ENCODE results near the gene TNS3.

The TNS3 gene

DNA sequence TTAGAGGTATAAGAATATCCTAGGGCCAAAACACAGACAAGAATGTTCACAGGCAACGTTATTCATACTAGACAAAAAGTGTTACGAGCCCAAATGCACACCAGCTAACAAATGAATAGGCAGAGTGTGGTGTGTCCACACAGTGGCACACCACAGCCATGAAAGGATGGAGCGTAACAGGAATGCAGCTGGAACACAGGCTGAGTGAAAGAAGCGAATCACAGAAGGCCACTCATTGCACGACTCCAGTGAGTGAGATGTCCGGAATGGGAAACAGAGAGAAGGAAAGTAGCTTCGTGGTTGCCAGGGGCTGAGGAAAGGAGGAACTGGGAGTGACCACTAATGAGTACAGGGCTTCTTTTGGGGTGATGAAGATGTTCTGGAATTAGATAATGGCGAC, 198.8 kb downstream of the TNS3 start:
- FAIRE-seq (no peak), DNase-seq (ENCODE audit: extremely low spot score, insufficient read length, low read depth) (no peak)

DNA sequence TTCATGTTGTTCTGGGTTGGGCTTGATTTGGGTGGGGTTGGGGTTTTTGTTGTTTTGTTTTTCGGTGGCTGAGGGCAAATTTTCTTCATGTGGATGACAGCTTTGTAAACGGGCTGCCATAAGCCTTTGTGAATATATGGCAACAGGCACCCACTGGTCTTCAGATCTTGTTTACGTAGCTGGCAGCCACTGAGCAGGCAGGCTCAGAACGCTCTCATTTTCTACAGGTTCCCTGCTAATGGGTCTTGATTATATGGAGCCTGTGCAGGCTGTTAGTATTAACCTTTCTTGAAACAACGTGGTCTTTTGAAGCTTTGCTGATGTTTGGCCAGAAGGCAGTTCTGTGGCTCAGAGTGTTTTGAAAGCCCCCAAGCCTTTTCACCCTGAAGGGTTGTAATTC, 199.7 kb downstream of the TNS3 start:
- DNase-seq (ENCODE audit: extremely low spot score, insufficient read length, low read depth), result no peak
- no peak for FAIRE-seq

- DNase-seq (ENCODE audit: extremely low spot score, insufficient read length, low read depth) (no peak), FAIRE-seq (no peak)
Observed at GRCh38 chr7:47381134-47381495, 200.8 kb downstream of the TNS3 start.

DNA sequence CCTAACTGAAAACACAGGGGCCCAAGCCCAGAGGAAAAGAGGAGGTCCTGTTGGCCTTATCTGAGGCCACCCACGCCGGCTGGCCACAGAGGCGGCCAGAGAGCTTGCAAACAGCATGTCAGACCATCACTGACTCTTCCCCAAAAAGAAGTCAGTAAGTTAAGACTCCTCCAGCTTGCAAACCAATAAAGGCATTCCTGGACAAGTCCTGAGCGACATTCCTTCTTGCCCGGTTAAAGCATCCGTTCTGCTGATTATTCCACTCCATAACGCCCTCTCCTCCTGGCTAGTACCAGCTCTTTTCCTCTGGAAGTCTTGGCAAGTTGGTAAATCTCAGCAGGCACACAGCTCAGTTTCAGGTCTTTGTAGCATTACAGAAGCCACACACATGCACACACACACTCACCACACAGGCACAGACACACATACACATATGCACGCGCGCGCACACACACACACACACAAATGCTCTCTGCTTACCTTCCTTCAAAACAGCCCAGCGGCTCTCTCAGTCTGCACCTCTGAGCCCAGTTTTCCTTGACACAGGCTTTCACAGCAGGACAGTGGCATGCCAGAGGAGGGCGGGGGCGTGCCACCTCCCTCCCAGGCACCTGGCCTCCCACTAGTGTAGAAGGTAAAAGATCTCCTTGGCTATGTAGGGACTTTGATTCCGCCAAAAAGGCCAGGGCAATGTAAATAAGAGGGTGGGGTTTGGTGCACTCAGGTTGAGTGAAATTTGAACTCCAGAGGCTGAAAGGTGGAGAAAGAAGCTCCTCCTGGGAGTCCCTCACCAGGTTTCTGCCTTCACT, 201.4 kb downstream of the TNS3 start:
- FAIRE-seq, result no peak
- DNase-seq (ENCODE audit: extremely low spot score, insufficient read length, low read depth), result no peak

- FAIRE-seq, result no peak
- DNase-seq (ENCODE audit: extremely low spot score, insufficient read length, low read depth), result no peak
Observed at GRCh38 chr7:47379629-47380324, 202.1 kb downstream of the TNS3 start.

DNA sequence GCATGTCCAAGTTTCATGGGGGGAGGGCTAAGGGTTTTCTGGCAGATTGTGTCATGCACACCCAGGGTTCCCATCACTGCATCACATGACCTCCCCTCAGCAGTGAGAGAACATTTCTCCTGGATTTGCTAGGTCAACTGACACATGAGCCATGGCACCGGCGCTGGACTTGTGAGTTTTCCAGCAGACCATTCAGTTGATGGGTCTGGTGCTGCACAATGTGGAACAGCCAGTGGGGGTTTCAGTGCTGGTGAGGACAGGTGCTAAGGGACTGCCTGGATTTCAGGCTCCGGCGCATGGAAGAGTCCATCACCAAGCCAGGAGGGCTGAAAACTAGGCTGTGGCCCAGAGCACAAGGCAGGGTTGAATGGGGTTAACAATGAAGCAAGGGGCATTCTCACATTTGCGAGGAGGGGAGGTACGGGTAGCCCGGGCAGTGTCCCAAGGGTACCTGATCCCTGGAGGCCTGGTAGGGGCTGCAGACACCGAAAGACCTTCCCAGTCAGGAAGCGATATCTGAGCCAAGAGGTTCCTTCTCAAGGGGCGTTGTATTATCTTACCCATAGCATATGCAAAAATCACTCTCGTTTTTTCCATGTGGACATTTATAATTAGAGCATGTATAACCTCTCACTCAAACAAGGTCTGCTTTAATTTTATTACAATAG, 203.0 kb downstream of the TNS3 start:
- FAIRE-seq, result no peak
- no peak for DNase-seq (ENCODE audit: extremely low spot score, insufficient read length, low read depth)

DNA sequence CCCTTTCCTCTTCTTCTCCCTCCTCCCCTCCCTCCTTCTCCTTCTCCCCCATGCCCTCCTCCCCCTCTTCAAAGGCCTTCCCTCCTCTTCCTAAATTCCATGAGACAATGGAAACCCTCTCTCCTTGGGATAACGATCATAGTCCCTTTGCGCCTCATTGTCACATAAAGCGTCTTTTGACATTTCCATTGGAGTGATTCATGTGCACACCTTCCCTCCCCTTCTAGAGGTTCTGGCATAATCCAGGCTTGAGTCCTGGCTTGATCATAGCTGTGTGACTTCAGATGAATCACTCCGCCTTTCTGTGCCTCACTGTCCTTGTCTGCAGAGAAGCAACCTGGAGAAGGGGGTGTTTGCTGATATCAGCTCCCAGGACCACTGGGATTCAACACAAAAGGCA, 204.2 kb downstream of the TNS3 start:
- FAIRE-seq, result no peak
- DNase-seq (ENCODE audit: extremely low spot score, insufficient read length, low read depth), result no peak

GRCh38 chr7:47376991-47377616, 204.8 kb downstream of the TNS3 start:
- FAIRE-seq (no peak), DNase-seq (ENCODE audit: extremely low spot score, insufficient read length, low read depth) (no peak)

DNA sequence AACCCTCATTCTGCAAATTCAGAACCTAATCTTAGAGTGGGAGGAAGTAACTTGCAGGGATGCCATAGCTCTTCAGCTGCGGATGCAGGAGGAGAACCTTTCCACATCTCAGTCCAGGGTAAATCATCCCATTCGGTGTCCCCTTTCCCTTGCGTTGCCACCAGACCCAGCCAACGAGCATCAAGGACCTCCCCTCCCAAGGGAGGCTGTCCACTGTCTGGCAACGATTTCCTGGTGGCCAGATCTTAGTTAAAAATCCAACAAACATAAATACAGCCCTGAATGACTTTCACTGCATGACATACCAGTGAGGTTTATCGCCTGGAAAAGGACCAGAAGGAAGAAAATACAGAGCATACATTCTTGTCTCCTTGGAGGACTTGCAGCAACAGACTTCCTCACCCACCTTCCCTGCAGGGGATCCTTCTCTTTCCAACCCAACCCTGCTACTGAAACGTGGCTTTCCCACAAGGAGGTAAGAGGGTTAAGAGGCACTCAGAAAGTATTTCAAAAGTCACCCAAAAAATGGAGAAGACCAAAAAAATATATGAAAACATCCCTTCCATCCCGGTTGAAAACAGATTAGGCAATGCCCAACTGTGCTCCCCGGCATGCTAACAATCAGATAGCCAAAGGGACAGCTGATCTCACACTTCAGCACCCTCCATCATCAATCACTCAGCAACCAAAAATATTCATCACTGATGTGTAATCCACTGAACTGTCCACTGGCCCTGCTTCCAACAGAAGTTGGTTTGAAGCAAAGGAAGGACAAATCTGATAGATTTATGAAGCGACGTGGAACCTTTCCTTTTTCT, 206.6 kb downstream of the TNS3 start:
- DNase-seq (ENCODE audit: extremely low spot score, insufficient read length, low read depth), result no peak
- no peak for FAIRE-seq

- FAIRE-seq, result no peak
- DNase-seq (ENCODE audit: extremely low spot score, insufficient read length, low read depth), result no peak
Observed at GRCh38 chr7:47374538-47374937, 207.4 kb downstream of the TNS3 start.

DNA sequence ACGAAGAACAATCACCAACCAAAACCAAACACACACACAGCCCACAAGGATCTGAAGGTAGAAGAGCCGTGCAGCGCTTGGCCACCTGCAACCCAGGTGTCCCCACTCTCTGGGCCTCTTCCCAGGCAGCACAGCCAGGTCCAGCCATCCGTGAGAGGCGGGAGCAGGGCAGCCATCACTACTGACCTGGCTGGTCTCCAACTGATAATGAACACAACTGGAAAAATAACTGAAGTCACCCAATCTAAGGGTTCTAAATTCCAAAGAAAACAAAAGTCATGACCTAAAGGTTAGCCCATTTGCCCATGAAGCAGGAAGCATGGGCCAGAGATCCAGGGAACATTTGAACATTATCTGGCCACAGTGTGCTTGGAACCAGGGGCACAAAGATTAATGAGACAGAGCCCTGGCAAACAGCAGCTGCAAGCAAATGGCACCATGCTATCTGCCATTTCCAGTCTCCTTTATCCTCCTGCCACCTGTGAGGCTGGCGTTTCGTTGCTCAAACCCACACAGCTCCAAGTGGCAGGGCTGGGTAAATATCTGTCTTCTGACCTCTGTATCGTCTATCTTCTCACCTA, 207.9 kb downstream of the TNS3 start:
- no peak for FAIRE-seq

GRCh38 chr7:47371733-47372368, 210.1 kb downstream of the TNS3 start:
- DNase-seq (ENCODE audit: extremely low spot score, insufficient read length, low read depth) (no peak), FAIRE-seq (no peak)

More for the DNA sequence above, 207.9 kb downstream of the TNS3 start:
- DNase-seq (ENCODE audit: extremely low spot score, insufficient read length, low read depth), result no peak

DNA sequence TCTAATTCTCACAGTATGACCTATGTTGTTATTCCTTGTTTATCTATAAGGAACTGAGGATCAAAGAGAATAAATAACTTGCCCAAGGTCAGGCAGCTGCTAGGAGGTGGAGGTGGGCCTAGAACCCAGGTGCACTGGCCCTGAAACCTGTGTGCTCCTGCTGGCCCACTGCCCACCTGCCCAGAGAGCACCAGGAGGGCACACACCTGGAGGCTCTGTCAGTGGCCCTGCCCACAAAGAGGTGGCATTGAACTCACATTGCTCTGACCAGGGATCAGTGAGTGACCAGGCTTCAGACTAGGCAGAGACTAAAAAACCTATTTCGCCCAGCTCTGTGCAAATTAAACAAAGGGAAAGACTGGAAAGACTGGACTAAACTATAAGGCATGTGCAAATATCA, 210.6 kb downstream of the TNS3 start:
- DNase-seq (ENCODE audit: extremely low spot score, insufficient read length, low read depth), result no peak
- FAIRE-seq, result no peak

DNA sequence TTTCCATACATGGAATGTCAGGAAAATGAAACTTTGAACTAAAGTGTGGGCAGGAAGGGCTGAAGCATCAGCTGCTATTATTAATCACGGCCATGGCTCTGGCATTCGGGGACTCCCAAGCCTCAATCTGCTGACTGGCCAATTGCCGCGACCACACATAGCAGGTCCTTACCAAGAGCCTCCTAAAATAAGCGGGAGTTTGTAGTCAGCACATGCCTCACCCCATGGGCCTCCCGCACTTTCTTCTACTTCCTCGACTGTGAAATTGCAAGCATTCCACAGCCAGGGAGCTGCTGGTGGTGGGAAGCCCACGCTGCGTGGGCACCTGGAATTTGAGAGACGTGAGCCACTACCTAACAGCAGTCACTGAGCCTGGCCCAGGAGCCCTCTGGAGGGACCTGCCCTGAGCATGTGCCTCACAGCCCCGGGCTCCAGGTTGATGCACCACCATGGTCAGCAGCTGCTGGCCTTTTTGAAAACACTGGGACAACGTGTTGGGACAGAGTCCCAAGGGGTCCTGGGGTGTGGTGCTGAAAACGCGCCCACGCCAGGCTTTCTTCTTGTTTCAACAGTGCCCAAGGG, 211.4 kb downstream of the TNS3 start:
- no peak for FAIRE-seq
- no peak for DNase-seq (ENCODE audit: extremely low spot score, insufficient read length, low read depth)

GRCh38 chr7:47369736-47370135, 212.2 kb downstream of the TNS3 start:
- DNase-seq (ENCODE audit: extremely low spot score, insufficient read length, low read depth) (no peak), FAIRE-seq (no peak)

- FAIRE-seq, result no peak
Observed at GRCh38 chr7:47368190-47368812, 213.6 kb downstream of the TNS3 start.

GRCh38 chr7:47367369-47367768, 214.5 kb downstream of the TNS3 start:
- FAIRE-seq, result no peak

More at GRCh38 chr7:47368190-47368812, 213.6 kb downstream of the TNS3 start:
- DNase-seq (ENCODE audit: extremely low spot score, insufficient read length, low read depth), result no peak

DNA sequence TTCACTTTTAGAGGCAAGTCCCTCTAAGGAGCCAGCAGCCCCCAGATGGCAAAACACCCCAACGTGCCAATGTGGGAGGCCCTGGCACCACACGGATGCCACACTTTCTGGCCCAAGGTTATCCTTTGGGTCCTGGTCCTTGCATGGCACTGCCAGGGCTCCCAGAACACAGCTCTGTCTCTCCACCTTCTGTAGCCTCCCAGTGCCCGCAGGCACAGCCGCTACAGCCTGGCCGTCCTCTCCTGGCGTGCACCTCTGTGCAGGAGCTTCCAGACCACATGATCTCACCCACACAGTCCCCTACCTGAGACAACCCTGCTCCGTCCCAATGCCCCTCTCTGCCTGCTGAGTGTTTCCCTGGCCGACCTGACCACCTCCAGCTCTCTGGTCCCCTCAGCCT, 215.0 kb downstream of the TNS3 start:
- FAIRE-seq, result no peak
- no peak for DNase-seq (ENCODE audit: extremely low spot score, insufficient read length, low read depth)

More at GRCh38 chr7:47367369-47367768, 214.5 kb downstream of the TNS3 start:
- no peak for DNase-seq (ENCODE audit: extremely low spot score, insufficient read length, low read depth)

Measured in GM18507 (cell line).